Lung (tissue), 12 donors: ENCODE data around the gene TTC4. TPM values are rescaled to one million over a fixed set of nuclear protein-coding genes. Genes with fewer than 3 reads are reported as not detected.

Experiments used
- ATAC-seq: fragments of 200-7000 bp; cut with Tn5 transposase; one replicate; pipeline ENCODE4 v1.9.1; 2020; ENCODE audit warnings: moderate number of reproducible peaks; ENCODE audit not compliant: insufficient read depth, low FRiP score
- DNase-seq, 3 donors: peaks; one replicate each; pipeline ENCODE4 v3.0.0-alpha.2; 2013 to 2017
- H3K27ac ChIP-seq, 2 donors: one replicate each; pipeline ENCODE4 v1.5.1; 2013; ENCODE audit warnings: mild to moderate bottlenecking in 2 of 2, moderate library complexity in 2 of 2, control low read depth in 1 of 2, inconsistent platforms in 1 of 2, low read depth in 1 of 2, low read length in 1 of 2
- H3K27me3 ChIP-seq, 3 donors: one replicate each; pipeline ENCODE4 v1.5.1; 2013; ENCODE audit warnings: low read length in 2 of 3; ENCODE audit not compliant: control insufficient read depth in 3 of 3, insufficient read depth in 3 of 3
- H3K36me3 ChIP-seq, 4 donors: one replicate each; pipeline ENCODE4 v1.5.1; 2013; ENCODE audit warnings: low read length in 4 of 4, mild to moderate bottlenecking in 1 of 4, moderate library complexity in 1 of 4; ENCODE audit not compliant: control insufficient read depth in 4 of 4, insufficient read depth in 4 of 4
- H3K4me1 ChIP-seq, 5 donors: one replicate each; pipeline ENCODE4 v1.5.1; 2013; ENCODE audit warnings: low read length in 5 of 5, mild to moderate bottlenecking in 2 of 5, moderate library complexity in 1 of 5; ENCODE audit not compliant: control insufficient read depth in 5 of 5, insufficient read depth in 5 of 5
- H3K4me3 ChIP-seq: one replicate; pipeline ENCODE4 v1.5.1; 2013; ENCODE audit warnings: mild to moderate bottlenecking, control low read depth, moderate library complexity
- H3K9ac ChIP-seq, 2 donors: one replicate each; pipeline ENCODE4 v1.5.1; 2013; ENCODE audit warnings: low read length in 2 of 2, control low read depth in 1 of 2; ENCODE audit not compliant: insufficient read depth in 1 of 2
- H3K9me3 ChIP-seq, 4 donors: one replicate each; pipeline ENCODE4 v1.5.1; 2013; ENCODE audit warnings: low read length in 3 of 4, mild to moderate bottlenecking in 1 of 4, moderate library complexity in 1 of 4; ENCODE audit not compliant: control insufficient read depth in 4 of 4, insufficient read depth in 3 of 4
- CTCF ChIP-seq: IDR thresholded peaks from 2 replicates; pipeline ENCODE4 v1.5.1; 2012; ENCODE audit warnings: mild to moderate bottlenecking; ENCODE audit errors: control extremely low read depth, extremely low read depth
- WGBS, 2 donors: extraction: QIAGEN DNeasy Blood & Tissue Kit; methylation state at CpG; one replicate each; pipeline ENCODE4 v1.1.7; 2013; 5-methylcytosine and 5-hydroxymethylcytosine counted together
- polyA plus RNA-seq, 2 donors: library from polyadenylated mRNA; stranded (reverse); fragments of 200-250 nt; gene quantifications; one replicate each; pipeline ENCODE4 v1.2.1, GENCODE V29; 2013
- total RNA-seq, 2 donors: library from RNA; depleted of rRNA in 1 of 2; stranded (reverse); fragments of >200 nt in 1 of 2; gene quantifications; one replicate each; pipeline ENCODE4 v1.2.1, GENCODE V29; 2014 to 2021
- donor health status: control.
- donor health status: control.
- donor health status: Bipolar disorder and iron deficiency.
- donor health status: healthy.
- donor health status: DM: yes; HTN: yes; CAD: no.

Gene TTC4
- total and polyA plus RNA-seq, 4 donors = 11.6 to 18.4 (median 16.7) TPM

- Histone ChIP-seq H3K9me3 (no peaks in the 10 kb centered on the region), H3K4me3 (no peak overlapping the region), H3K36me3 (no peaks in the 10 kb centered on the region), H3K4me1 (no peaks in the 10 kb centered on the region), H3K27ac (no peak overlapping the region), H3K27me3 (no peaks in the 10 kb centered on the region), H3K9ac (no peak overlapping the region)
- no peak for DNase-seq
- ATAC-seq = no peak
- 86 to 96% methylated on average over 15 of the region's 15 CpGs for WGBS, 2 donors
- TF ChIP-seq CTCF = no peak
These were observed 20.4 kb upstream of the TTC4 start for GRCh38 chr1:54695221-54695620.

- no peaks in the 10 kb centered on the region for H3K9me3 ChIP-seq
- no peak for TF ChIP-seq CTCF
- H3K36me3 ChIP-seq = no peaks in the 10 kb centered on the region
- no peak for ATAC-seq
- no peak overlapping the region for H3K27ac ChIP-seq
- DNase-seq = no peak
- H3K4me3 ChIP-seq = no peak overlapping the region
- no peaks in the 10 kb centered on the region for H3K4me1 ChIP-seq
- 71 to 77% methylated on average over 1 of the region's 1 CpG for WGBS, 2 donors
- no peak overlapping the region for H3K9ac ChIP-seq
- no peaks in the 10 kb centered on the region for H3K27me3 ChIP-seq
These were observed 19.9 kb upstream of the TTC4 start for GRCh38 chr1:54695764-54696163.

- H3K36me3 ChIP-seq = no peaks in the 10 kb centered on the region
- no peak overlapping the region for H3K9ac ChIP-seq
- H3K27ac ChIP-seq = no peak overlapping the region
- H3K27me3 ChIP-seq = no peaks in the 10 kb centered on the region
- no peak for TF ChIP-seq CTCF
- no peaks in the 10 kb centered on the region for H3K4me1 ChIP-seq
- 78 to 88% methylated on average over 3 of the region's 3 CpGs for WGBS, 2 donors
- H3K4me3 ChIP-seq = no peak overlapping the region
- DNase-seq (no peak), ATAC-seq (no peak)
- H3K9me3 ChIP-seq = no peaks in the 10 kb centered on the region
These were observed 19.4 kb upstream of the TTC4 start for GRCh38 chr1:54696262-54696661.

- ATAC-seq = no peak
- Histone ChIP-seq H3K27ac (no peak overlapping the region), H3K9ac (no peak overlapping the region), H3K4me1 (no peaks in the 10 kb centered on the region), H3K9me3 (no peaks in the 10 kb centered on the region), H3K36me3 (peaks cover 0 to 5% (median 0%) of the 10 kb centered on the region in 4 donors), H3K27me3 (no peaks in the 10 kb centered on the region), H3K4me3 (no peak overlapping the region)
- WGBS, 2 donors = 78 to 86% methylated on average over 6 of the region's 6 CpGs
- DNase-seq = no peak
- no peak for TF ChIP-seq CTCF
These were observed 17.8 kb upstream of the TTC4 start for GRCh38 chr1:54697896-54698295.
